HEK293T (cell line): Measurements from ENCODE around the gene LIPC.

Experiments
- CTCF ChIA-PET: fragments of 350-600 bp; formaldehyde crosslinking; extraction: SDS; loops from one replicate; lab custom pipeline; 2021; ENCODE audit warnings: antibody characterized with exemption, inconsistent platforms; lab: Yijun Ruan, JAX
- POLR2A ChIA-PET: fragments of 350-600 bp; formaldehyde crosslinking; extraction: SDS; loops from one replicate; lab custom pipeline; 2020; ENCODE audit warnings: antibody characterized with exemption, inconsistent platforms; lab: Yijun Ruan, JAX
- DNase-seq: peaks from one replicate; pipeline ENCODE4 v3.0.0; 2012; ENCODE audit warnings: mixed read lengths; ENCODE audit errors: extremely low spot score
- ARNT ChIP-seq: fragments of 450-650 bp; IDR thresholded peaks from 2 replicates; pipeline ENCODE4 v1.6.1; 2017; ENCODE audit warnings: mild to moderate bottlenecking
- BHLHE40 ChIP-seq: fragments of 450-650 bp; IDR thresholded peaks from 2 replicates; pipeline ENCODE4 v1.6.1; 2016; ENCODE audit warnings: mild to moderate bottlenecking, moderate library complexity, borderline replicate concordance
- CTBP1 ChIP-seq: fragments of 450-650 bp; IDR thresholded peaks from 2 replicates; pipeline ENCODE4 v1.6.1; 2016; ENCODE audit warnings: borderline replicate concordance
- ELF4 ChIP-seq: fragments of 450-650 bp; IDR thresholded peaks from 2 replicates; pipeline ENCODE4 v1.6.1; 2017; ENCODE audit warnings: antibody characterized with exemption
- FOXA1 ChIP-seq: fragments of 450-650 bp; IDR thresholded peaks from 2 replicates; pipeline ENCODE4 v1.6.1; 2016; ENCODE audit warnings: mild to moderate bottlenecking
- FOXK2 ChIP-seq: fragments of 450-650 bp; IDR thresholded peaks from 2 replicates; pipeline ENCODE4 v1.6.1; 2016; ENCODE audit warnings: mild to moderate bottlenecking
- FOXM1 ChIP-seq: fragments of 450-650 bp; IDR thresholded peaks from 2 replicates; pipeline ENCODE4 v1.6.1; 2017; ENCODE audit warnings: mild to moderate bottlenecking, borderline replicate concordance
- HDGF ChIP-seq: fragments of 450-650 bp; IDR thresholded peaks from 2 replicates; pipeline ENCODE4 v1.6.1; 2017; ENCODE audit warnings: antibody characterized with exemption, borderline replicate concordance
- L3MBTL2 ChIP-seq: fragments of 450-650 bp; conservative IDR thresholded peaks from 2 replicates; pipeline ENCODE4 v1.6.1; 2016; ENCODE audit warnings: mild to moderate bottlenecking
- LEF1 ChIP-seq: fragments of 450-650 bp; IDR thresholded peaks from 2 replicates; pipeline ENCODE4 v1.6.1; 2017; ENCODE audit warnings: mild to moderate bottlenecking, borderline replicate concordance
- NFRKB ChIP-seq: fragments of 450-650 bp; IDR thresholded peaks from 2 replicates; pipeline ENCODE4 v1.6.1; 2016; ENCODE audit warnings: mild to moderate bottlenecking, moderate library complexity
- PKNOX1 ChIP-seq: fragments of 450-650 bp; IDR thresholded peaks from 2 replicates; pipeline ENCODE4 v1.6.1; 2016
- SP1 ChIP-seq: fragments of 450-650 bp; IDR thresholded peaks from 2 replicates; pipeline ENCODE4 v1.6.1; 2017
- SUZ12 ChIP-seq: fragments of 450-650 bp; IDR thresholded peaks from 2 replicates; pipeline ENCODE4 v1.6.1; 2016; ENCODE audit warnings: mild to moderate bottlenecking
- TARDBP ChIP-seq: fragments of 450-650 bp; IDR thresholded peaks from 2 replicates; pipeline ENCODE4 v1.6.1; 2016
- ZNF384 ChIP-seq: fragments of 450-650 bp; IDR thresholded peaks from 2 replicates; pipeline ENCODE4 v1.6.1; 2016

The LIPC gene

GRCh38 chr15:58419803-58420524, 11.8 kb upstream of the LIPC start:
- CTCF ChIA-PET, result no interaction called here
- no peak for DNase-seq
- no peak for TF ChIP-seq ELF4
- no peak for TF ChIP-seq FOXM1
- TF ChIP-seq ZNF384, result no peak
- TF ChIP-seq CTBP1, result no peak
- no peak for TF ChIP-seq SP1
- TF ChIP-seq BHLHE40, result no peak
- no peak for TF ChIP-seq L3MBTL2
- no peak for TF ChIP-seq ARNT
- TF ChIP-seq HDGF, result no peak
- no peak for TF ChIP-seq SUZ12
- no peak for TF ChIP-seq FOXA1
- TF ChIP-seq NFRKB, result no peak
- no peak for TF ChIP-seq LEF1
- POLR2A ChIA-PET, result no interaction called here

GRCh38 chr15:58420579-58421043, 11.2 kb upstream of the LIPC start:
- ChIA-PET CTCF (no interaction called here), POLR2A (no interaction called here)
- no peak for TF ChIP-seq CTBP1
- TF ChIP-seq PKNOX1, result no peak
- TF ChIP-seq FOXM1, result no peak
- TF ChIP-seq SUZ12, result no peak
- TF ChIP-seq FOXK2, result no peak
- no peak for TF ChIP-seq LEF1
- TF ChIP-seq FOXA1, result no peak
- no peak for TF ChIP-seq ELF4
- TF ChIP-seq HDGF, result no peak
- no peak for TF ChIP-seq ARNT
- DNase-seq, result no peak

- POLR2A ChIA-PET, result no interaction called here
- TF ChIP-seq PKNOX1 (no peak), ELF4 (no peak), ZNF384 (no peak), NFRKB (no peak), HDGF (no peak), FOXM1 (no peak), ARNT (no peak), SUZ12 (no peak), BHLHE40 (no peak), SP1 (no peak), LEF1 (no peak), FOXK2 (no peak), FOXA1 (no peak), CTBP1 (no peak), TARDBP (no peak), L3MBTL2 (no peak)
- CTCF ChIA-PET, result no interaction called here
- DNase-seq, result no peak
Measured at GRCh38 chr15:58423205-58423604, 8.6 kb upstream of the LIPC start.

GRCh38 chr15:58423831-58424608, 7.8 kb upstream of the LIPC start:
- CTCF ChIA-PET, result no interaction called here
- DNase-seq, result no peak
- POLR2A ChIA-PET, result no interaction called here
- TF ChIP-seq TARDBP (no peak), FOXM1 (no peak), HDGF (no peak), PKNOX1 (no peak), CTBP1 (no peak), ZNF384 (no peak), ELF4 (no peak), SUZ12 (no peak), FOXK2 (no peak), FOXA1 (no peak), BHLHE40 (no peak), NFRKB (no peak), LEF1 (no peak), ARNT (no peak), L3MBTL2 (no peak), SP1 (no peak)

- CTCF ChIA-PET, result no interaction called here
- no peak for DNase-seq
- POLR2A ChIA-PET, result no interaction called here
- TF ChIP-seq PKNOX1 (no peak), BHLHE40 (no peak), ZNF384 (no peak), FOXM1 (no peak)
Measured at GRCh38 chr15:58424722-58425121, 7.1 kb upstream of the LIPC start.
